ENCODE data around the gene ATR. TPM values are rescaled to one million over a fixed set of nuclear protein-coding genes. Genes with fewer than 3 reads are reported as not detected.

Gene ATR
- total and polyA plus RNA-seq, 8 donors, result 8.2 to 16.6 (median 11.3) TPM

DNA sequence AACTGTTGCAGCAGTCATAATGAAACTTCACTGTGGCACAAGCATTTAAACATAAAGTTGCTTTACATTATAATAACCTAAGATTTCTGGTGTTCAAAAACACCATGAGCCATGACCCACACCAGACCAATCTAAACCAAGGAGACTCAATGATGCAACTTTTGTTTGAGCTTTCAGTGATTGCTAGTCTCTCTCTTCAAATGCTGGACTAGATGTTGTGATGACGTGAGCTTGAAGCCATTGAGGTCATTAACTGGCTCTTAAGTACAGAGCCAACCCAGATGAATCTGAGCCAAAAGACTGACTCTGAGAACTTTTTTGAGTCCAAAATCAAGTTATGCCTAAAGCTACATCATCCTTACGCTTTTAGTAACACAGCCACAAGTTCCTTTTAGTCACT lies 36.5 kb downstream of the ATR start:
- Histone ChIP-seq H3K4me3 (no peak overlapping the region), H3K4me1 (no peaks in the 10 kb centered on the region), H3K27ac (no peak overlapping the region), H3K27me3 (no peaks in the 10 kb centered on the region), H3K9me3 (no peaks in the 10 kb centered on the region), H3K36me3 (peaks cover 0 to 6% (median 0%) of the 10 kb centered on the region in 3 donors)
- intact Hi-C loops (cut with DNase I), result no loop called here
- ATAC-seq (no peak), FAIRE-seq (no peak), DNase-seq (no peak)
- WGBS, 2 donors, result 96 to 97% methylated on average over 2 of the region's 2 CpGs
- no peak for TF ChIP-seq CTCF (IDR thresholded peaks at IDR 0.05)

DNA sequence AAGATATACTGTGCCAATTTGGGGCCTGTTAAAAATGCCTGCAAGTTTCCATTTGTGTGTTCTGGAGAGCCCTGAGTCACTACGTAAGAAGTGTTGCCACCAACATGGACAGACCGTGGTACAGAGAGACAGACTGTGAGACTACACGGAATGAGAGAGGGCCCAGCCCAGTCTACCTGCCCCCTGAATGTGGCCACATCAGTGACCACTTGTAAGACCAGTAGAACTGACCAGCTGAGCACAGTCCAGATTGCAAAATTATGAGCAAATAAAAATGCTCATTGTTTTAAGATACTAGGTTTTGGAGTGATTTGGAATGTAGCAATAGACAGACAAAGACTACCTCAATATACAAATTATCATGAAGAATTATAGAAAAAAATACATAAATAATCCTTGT lies 42.0 kb downstream of the ATR start:
- Histone ChIP-seq H3K27ac (no peak overlapping the region), H3K4me1 (no peaks in the 10 kb centered on the region), H3K9me3 (no peaks in the 10 kb centered on the region), H3K27me3 (no peaks in the 10 kb centered on the region), H3K36me3 (peaks cover 0 to 45% (median 11%) of the 10 kb centered on the region in 3 donors), H3K4me3 (no peak overlapping the region)
- FAIRE-seq, result no peak
- WGBS, 2 donors, result 95% methylated on average over 3 of the region's 3 CpGs
- intact Hi-C loops (cut with DNase I), result no loop called here
- no peak for TF ChIP-seq CTCF (IDR thresholded peaks at IDR 0.05)
- no peak for DNase-seq
- no peak for ATAC-seq

- 95 to 97% methylated on average over 2 of the region's 2 CpGs for whole genome bisulfite sequencing, 2 donors
- Histone ChIP-seq H3K27me3 (no peaks in the 10 kb centered on the region), H3K36me3 (peaks cover 0 to 39% (median 11%) of the 10 kb centered on the region in 3 donors), H3K9me3 (no peaks in the 10 kb centered on the region), H3K27ac (no peak overlapping the region), H3K4me1 (no peaks in the 10 kb centered on the region), H3K4me3 (no peak overlapping the region)
- ATAC-seq (no peak), FAIRE-seq (no peak), DNase-seq (no peak)
- intact Hi-C loops (cut with DNase I), result no loop called here
- TF ChIP-seq CTCF (IDR thresholded peaks at IDR 0.05), result no peak
These were observed 44.0 kb downstream of the ATR start for GRCh38 chr3:142534543-142534942.

DNA sequence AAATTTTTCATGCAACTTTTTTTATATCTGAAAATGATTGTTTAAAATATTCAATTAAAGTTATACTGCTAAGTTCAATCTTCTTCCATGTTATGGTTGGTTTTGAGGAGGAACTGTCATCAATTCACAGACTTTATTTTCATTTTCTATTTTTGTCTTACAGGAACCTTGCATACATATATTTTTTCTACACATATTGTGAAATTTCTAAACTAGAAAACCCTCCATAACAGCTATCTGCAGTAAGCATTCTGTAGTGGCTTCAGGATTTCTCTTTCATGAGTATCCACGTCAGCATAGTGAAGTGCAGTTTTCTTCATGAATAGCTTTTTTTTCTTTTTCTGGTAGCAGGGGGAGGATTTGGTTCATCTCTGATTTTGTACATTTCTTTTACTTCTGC lies 48.2 kb downstream of the ATR start:
- FAIRE-seq (peak; percentile 13), ATAC-seq (no peak), DNase-seq (no peak)
- Histone ChIP-seq H3K27me3 (no peaks in the 10 kb centered on the region), H3K4me3 (no peak overlapping the region), H3K27ac (no peak overlapping the region), H3K9me3 (no peaks in the 10 kb centered on the region), H3K4me1 (no peaks in the 10 kb centered on the region), H3K36me3 (peaks cover 0 to 28% (median 8%) of the 10 kb centered on the region in 3 donors)
- 95 to 100% methylated on average over 1 of the region's 1 CpG for WGBS, 2 donors
- no peak for TF ChIP-seq CTCF (IDR thresholded peaks at IDR 0.05)
- intact Hi-C loops (cut with DNase I), result no loop called here

GRCh38 chr3:142523921-142524566 lies 54.5 kb downstream of the ATR start:
- no peak for DNase-seq
- no peak overlapping the region for H3K4me3 ChIP-seq
- H3K27me3 ChIP-seq, result no peaks in the 10 kb centered on the region
- no peaks in the 10 kb centered on the region for H3K4me1 ChIP-seq
- FAIRE-seq, result no peak
- TF ChIP-seq CTCF (IDR thresholded peaks at IDR 0.05), result no peak
- intact Hi-C loops (cut with DNase I), result no loop called here
- H3K9me3 ChIP-seq, result no peaks in the 10 kb centered on the region
- peaks cover 0 to 7% (median 0%) of the 10 kb centered on the region in 3 donors for H3K36me3 ChIP-seq
- H3K27ac ChIP-seq, result no peak overlapping the region
- no peak for ATAC-seq
- WGBS, 2 donors, result 85 to 88% methylated on average over 4 of the region's 4 CpGs
